HepG2 (cell line): ENCODE measurements around the gene SOX12. TPM values are rescaled to one million over a fixed set of nuclear protein-coding genes. Genes with fewer than 3 reads are reported as not detected.

Source experiments
- AHR ChIP-seq: IDR thresholded peaks from 2 replicates; pipeline ENCODE4 v1.6.1; 2018; ENCODE audit warnings: missing genetic modification reagents, missing compliant biosample characterization
- ATAD3A ChIP-seq: sonication (generic); formaldehyde crosslinking; IDR thresholded peaks from 2 replicates; pipeline ENCODE4 v1.4.0; 2020; ENCODE audit warnings: missing genetic modification reagents
- GFI1 ChIP-seq: sonication (generic); formaldehyde crosslinking; IDR thresholded peaks from 2 replicates; pipeline ENCODE4 v1.5.0; 2020; ENCODE audit warnings: missing genetic modification reagents, mild to moderate bottlenecking, borderline replicate concordance
- IRX3 ChIP-seq: sonication (generic); formaldehyde crosslinking; IDR thresholded peaks from 2 replicates; pipeline ENCODE4 v1.8.1; 2023; ENCODE audit warnings: mild to moderate bottlenecking, low read depth, missing genetic modification reagents, borderline replicate concordance
- KDM1A ChIP-seq: IDR thresholded peaks from 2 replicates; pipeline ENCODE4 v1.6.1; 2016; ENCODE audit warnings: missing compliant biosample characterization
- MYC ChIP-seq: sonication (generic); formaldehyde crosslinking; IDR thresholded peaks from 2 replicates; pipeline ENCODE4 v1.9.0; 2021; ENCODE audit warnings: missing genetic modification reagents, borderline replicate concordance
- NR2F1 ChIP-seq, 2 experiments: fragments of 450-650 bp in 1 of 2; formaldehyde crosslinking in 1 of 2; IDR thresholded peaks; 2 replicates each; pipeline versions ENCODE4 v1.5.0 to v1.6.1; 2016 to 2020; ENCODE audit warnings: mild to moderate bottlenecking in 1 of 2, missing compliant biosample characterization in 1 of 2, missing genetic modification reagents in 1 of 2, moderate library complexity in 1 of 2
- PATZ1 ChIP-seq: sonication (generic); formaldehyde crosslinking; IDR thresholded peaks from 2 replicates; pipeline ENCODE4 v1.4.0; 2020; ENCODE audit warnings: missing genetic modification reagents
- TAF1 ChIP-seq: sonication (generic); formaldehyde crosslinking; IDR thresholded peaks from 2 replicates; pipeline ENCODE4 v1.4.0; 2020; ENCODE audit warnings: missing genetic modification reagents
- ZBTB38 ChIP-seq: sonication (generic); formaldehyde crosslinking; IDR thresholded peaks from 2 replicates; pipeline ENCODE4 v1.5.1; 2020; ENCODE audit warnings: mild to moderate bottlenecking, missing genetic modification reagents
- ZNF138 ChIP-seq: sonication (generic); formaldehyde crosslinking; IDR thresholded peaks from 2 replicates; pipeline ENCODE4 v1.5.0; 2020; ENCODE audit warnings: mild to moderate bottlenecking, low read depth, missing genetic modification reagents
- ZNF224 ChIP-seq: sonication (generic); formaldehyde crosslinking; IDR thresholded peaks from 2 replicates; pipeline ENCODE4 v1.5.0; 2020; ENCODE audit warnings: mild to moderate bottlenecking, missing genetic modification reagents
- ZNF367 ChIP-seq: sonication (generic); formaldehyde crosslinking; IDR thresholded peaks from 2 replicates; pipeline ENCODE4 v1.4.0; 2020; ENCODE audit warnings: missing genetic modification reagents, borderline replicate concordance
- ZNF768 ChIP-seq: sonication (generic); formaldehyde crosslinking; IDR thresholded peaks from 2 replicates; pipeline ENCODE4 v1.4.0; 2020; ENCODE audit warnings: missing genetic modification reagents
- polyA plus RNA-seq, 8 experiments: library from polyadenylated mRNA; depleted of rRNA in 3 of 8; stranded (reverse) in 7 of 8; unstranded in 1 of 8; fragments of >200 nt; fragmentation: Illumina TruSeq in 4 of 8; extraction: Trizol in 4 of 8; gene quantifications; 2 replicates each; pipeline versions ENCODE4 v1.2.1 to v1.2.3, GENCODE V29; 2011 to 2016; ENCODE audit warnings: low read depth in 4 of 8, missing spikeins in 1 of 8, mixed read lengths in 1 of 8; ENCODE audit not compliant: insufficient read depth in 1 of 8
- total RNA-seq, 5 experiments: library from RNA; depleted of rRNA; stranded (reverse); fragments of >200 nt; fragmentation: Illumina TruSeq; extraction: Trizol; gene quantifications; 2 replicates each; pipeline ENCODE4 v1.2.3, GENCODE V29; 2016; ENCODE audit warnings: low read depth in 1 of 5

The SOX12 gene
- total and polyA plus RNA-seq, 2 of the 13 experiments (the other 11 are each of a cell fraction or from before 2014, with no cell fraction given): 10.0 to 18.7 TPM

GRCh38 chr20:372543-373082 lies 47.3 kb downstream of the SOX12 start (continued):
- TF ChIP-seq MYC (CRISPR knock-in tag) (peak; percentile 5; the same call in 1 of the 2 replicates), NR2F1 (CRISPR knock-in tag; IDR thresholded peaks at IDR 0.05) (peak in 1 of 2 experiments; percentile 11; a peak in 2 of 4 replicates), ZNF768 (peak; percentile 28; the same call in 1 of the 2 replicates), IRX3 (CRISPR knock-in tag) (0 out of 2 replicates have a peak, but pooled peaks have one; percentile 8), ZNF224 (CRISPR knock-in tag) (0 out of 2 replicates have a peak, but pooled peaks have one; percentile 16), TAF1 (CRISPR knock-in tag) (peak; percentile 7; the same call in 1 of the 2 replicates), PATZ1 (CRISPR knock-in tag) (peak; percentile 22; the same call in 1 of the 2 replicates), ZNF138 (CRISPR knock-in tag) (peak; percentile 43), ATAD3A (CRISPR knock-in tag) (0 out of 2 replicates have a peak, but pooled peaks have one; percentile 20), ZBTB38 (CRISPR knock-in tag) (peak; percentile 80; the same call in 1 of the 2 replicates), AHR (0 out of 2 replicates have a peak, but pooled peaks have one; percentile 11), ZNF367 (CRISPR knock-in tag) (0 out of 2 replicates have a peak, but pooled peaks have one; percentile 36), GFI1 (CRISPR knock-in tag) (0 out of 2 replicates have a peak, but pooled peaks have one; percentile 9), KDM1A (peak; percentile 10; the same call in 1 of the 2 replicates)
